Astrocyte of the spinal cord (primary cell): Measurements from ENCODE around the gene SLC6A16.
"Not testable (repeated sequence)": the region's sequence is repeated elsewhere in the genome, so short reads cannot be mapped to it uniquely, and the experiment has no call there.

Experiments
- DNase-seq: peaks from one replicate; pipeline ENCODE4 v3.0.0; 2011; ENCODE audit warnings: low read depth, low spot score
- H3K4me3 ChIP-seq: 2 replicates; pipeline ENCODE4 v1.5.1; 2011; ENCODE audit warnings: low read depth, mild to moderate bottlenecking, low read length, moderate library complexity
- CTCF ChIP-seq: IDR thresholded peaks from 2 replicates; pipeline ENCODE4 v1.5.1; 2012; ENCODE audit warnings: low read depth, mild to moderate bottlenecking, low read length, inconsistent platforms
- in situ Hi-C: cut with HindIII; loops from 2 replicates; pipeline ENCODE4 v1.10.0; 2017; ENCODE audit warnings: low sequenced_read_pairs

Gene SLC6A16

GRCh38 chr19:49324801-49325576, at the start of gene SLC6A16:
Gene SLC6A16, minus strand, starts transcription at chr19:49325191. Its CDS starts 13,844 bp downstream, at chr19:49311347.
- in situ Hi-C loops = no loop called here
- no peak for TF ChIP-seq CTCF
- no peak within 1 kb of the TSS for H3K4me3 ChIP-seq
- no peak for DNase-seq

GRCh38 chr19:49373174-49373573, 48.2 kb upstream of the SLC6A16 start:
- H3K4me3 ChIP-seq, DNase-seq, in situ Hi-C loops: not testable (repeated sequence)

GRCh38 chr19:49371184-49371583, 46.2 kb upstream of the SLC6A16 start:
- TF ChIP-seq CTCF = no peak
- H3K4me3 ChIP-seq = no peak overlapping the region
- in situ Hi-C loops = no loop called here
- no peak for DNase-seq

GRCh38 chr19:49368711-49369358, 43.8 kb upstream of the SLC6A16 start:
- TF ChIP-seq CTCF = no peak
- no peak overlapping the region for H3K4me3 ChIP-seq
- in situ Hi-C loops = no loop called here
- DNase-seq = no peak

- in situ Hi-C loops = no loop called here
- no peak overlapping the region for H3K4me3 ChIP-seq
Observed at GRCh38 chr19:49366110-49366509, 41.1 kb upstream of the SLC6A16 start.

GRCh38 chr19:49364083-49364737, 39.2 kb upstream of the SLC6A16 start:
- peak overlapping the region; percentile 26 for H3K4me3 ChIP-seq
- no peak for TF ChIP-seq CTCF
- in situ Hi-C loops = no loop called here
- no peak for DNase-seq

More at GRCh38 chr19:49366110-49366509, 41.1 kb upstream of the SLC6A16 start:
- DNase-seq = no peak
- TF ChIP-seq CTCF = no peak
